Measurements from ENCODE around the gene GABBR2.

DNA sequence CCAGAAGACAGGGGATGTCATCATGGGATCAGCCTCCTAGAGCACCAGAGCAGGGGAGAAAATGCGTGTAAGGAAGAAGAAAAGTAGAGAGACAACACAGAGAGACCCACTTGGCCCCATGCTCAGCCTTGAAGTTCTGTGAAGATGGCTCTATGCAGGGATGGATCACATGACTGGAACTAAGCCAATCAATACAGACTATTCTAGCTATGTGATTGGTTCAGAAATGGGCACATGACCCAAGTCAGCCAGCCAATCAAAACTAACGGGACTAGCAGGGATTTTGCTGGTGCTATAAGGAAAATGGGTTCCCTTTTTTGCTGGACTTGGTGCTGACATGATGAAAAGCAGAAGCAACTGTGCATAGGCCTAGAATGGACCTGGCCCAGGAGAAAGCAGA lies 280.3 kb downstream of the GABBR2 start:
- TF ChIP-seq, protein P1, sequence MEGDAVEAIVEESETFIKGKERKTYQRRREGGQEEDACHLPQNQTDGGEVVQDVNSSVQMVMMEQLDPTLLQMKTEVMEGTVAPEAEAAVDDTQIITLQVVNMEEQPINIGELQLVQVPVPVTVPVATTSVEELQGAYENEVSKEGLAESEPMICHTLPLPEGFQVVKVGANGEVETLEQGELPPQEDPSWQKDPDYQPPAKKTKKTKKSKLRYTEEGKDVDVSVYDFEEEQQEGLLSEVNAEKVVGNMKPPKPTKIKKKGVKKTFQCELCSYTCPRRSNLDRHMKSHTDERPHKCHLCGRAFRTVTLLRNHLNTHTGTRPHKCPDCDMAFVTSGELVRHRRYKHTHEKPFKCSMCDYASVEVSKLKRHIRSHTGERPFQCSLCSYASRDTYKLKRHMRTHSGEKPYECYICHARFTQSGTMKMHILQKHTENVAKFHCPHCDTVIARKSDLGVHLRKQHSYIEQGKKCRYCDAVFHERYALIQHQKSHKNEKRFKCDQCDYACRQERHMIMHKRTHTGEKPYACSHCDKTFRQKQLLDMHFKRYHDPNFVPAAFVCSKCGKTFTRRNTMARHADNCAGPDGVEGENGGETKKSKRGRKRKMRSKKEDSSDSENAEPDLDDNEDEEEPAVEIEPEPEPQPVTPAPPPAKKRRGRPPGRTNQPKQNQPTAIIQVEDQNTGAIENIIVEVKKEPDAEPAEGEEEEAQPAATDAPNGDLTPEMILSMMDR (conservative IDR thresholded peaks at IDR 0.05) = no peak
- no peak for TF ChIP-seq EZH2 (IDR thresholded peaks at IDR 0.05; ENCODE audit: low read depth)
